HG02623 (cell line): Measurements from ENCODE around the gene EIF2S1.
"Not testable (repeated sequence)": the region's sequence is repeated elsewhere in the genome, so short reads cannot be mapped to it uniquely, and the experiment has no call there.

ENCODE experiments used
- ATAC-seq: cut with Tn5 transposase; IDR thresholded peaks from one replicate; pipeline ENCODE4 v1.9.1; 2021; ENCODE audit warnings: moderate library complexity; ENCODE audit not compliant: unreplicated experiment

Gene EIF2S1

DNA sequence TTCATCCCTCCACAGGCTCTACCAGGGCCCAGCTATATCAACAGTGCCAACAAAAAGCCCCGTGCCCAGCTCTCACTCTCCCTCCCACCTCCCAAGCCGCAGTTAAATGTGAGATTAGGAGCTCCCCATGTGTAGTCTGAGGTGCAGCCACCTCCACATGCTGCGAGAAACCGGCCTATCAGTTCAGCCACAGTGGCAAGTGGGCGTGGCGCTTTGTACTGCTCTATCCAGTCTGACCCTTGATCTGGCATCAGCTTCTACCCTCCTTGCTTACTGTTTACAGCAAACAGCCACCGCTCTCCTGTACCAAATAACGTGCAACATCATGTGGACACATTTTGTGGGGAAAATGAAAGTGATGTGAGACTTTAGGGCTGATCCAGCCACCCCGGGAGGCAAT lies 50.2 kb downstream of the EIF2S1 start:
- ATAC-seq: no peak

DNA sequence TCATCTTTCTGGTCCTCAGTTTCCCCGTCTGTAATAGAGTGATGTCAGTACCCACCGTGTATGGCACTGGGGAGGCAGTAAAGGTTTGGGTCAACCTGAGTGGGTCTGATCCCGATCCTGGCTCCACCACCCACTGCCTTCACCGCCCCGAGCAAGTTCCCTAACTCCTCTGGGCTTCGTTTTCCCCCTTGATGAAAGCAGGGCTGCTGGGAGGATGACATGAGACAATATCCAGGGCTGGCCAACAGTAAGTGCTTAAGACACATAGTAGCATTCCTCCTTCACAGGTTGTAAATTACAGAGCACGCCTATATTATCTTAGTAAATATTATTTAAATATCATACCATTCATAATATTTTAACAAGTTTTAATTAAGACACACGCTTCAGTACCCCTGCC lies 51.2 kb downstream of the EIF2S1 start:
- ATAC-seq: no peak

DNA sequence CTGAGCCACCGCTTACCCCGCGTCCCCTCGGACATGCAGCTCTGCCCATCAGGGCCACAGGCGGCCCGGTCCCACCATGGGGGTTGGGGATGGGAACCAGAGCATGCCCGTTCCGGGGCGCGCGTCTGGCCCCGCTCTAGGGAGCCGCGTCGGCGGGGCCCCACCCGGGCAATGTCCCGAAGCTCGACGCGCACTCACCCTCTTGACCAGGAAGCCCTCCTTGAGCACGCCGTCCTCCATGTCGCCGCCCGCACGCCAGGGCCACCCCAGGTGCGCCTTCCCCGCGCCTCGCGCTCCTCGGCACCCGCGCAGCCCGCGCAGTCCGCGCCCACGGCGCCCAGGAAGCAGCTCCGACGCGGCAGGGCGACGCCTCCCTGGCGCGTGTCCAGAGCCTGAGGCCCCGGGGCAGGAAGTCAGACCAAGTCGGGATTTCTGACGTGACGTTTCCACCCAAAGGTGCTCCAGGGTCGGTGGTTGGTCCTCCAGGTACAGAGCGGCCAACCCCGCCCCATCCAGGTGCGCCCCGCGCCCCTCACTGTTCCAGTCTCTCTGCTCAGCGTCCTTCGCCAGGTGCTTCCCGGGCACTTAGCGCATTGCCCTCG lies 51.8 kb downstream of the EIF2S1 start, which contains the start of gene PLEK2:
Gene PLEK2 (minus strand): TSS at position 346 of the 602 bp plus-strand sequence. CDS start 106 bp downstream, at position 240.
- no peak for ATAC-seq

DNA sequence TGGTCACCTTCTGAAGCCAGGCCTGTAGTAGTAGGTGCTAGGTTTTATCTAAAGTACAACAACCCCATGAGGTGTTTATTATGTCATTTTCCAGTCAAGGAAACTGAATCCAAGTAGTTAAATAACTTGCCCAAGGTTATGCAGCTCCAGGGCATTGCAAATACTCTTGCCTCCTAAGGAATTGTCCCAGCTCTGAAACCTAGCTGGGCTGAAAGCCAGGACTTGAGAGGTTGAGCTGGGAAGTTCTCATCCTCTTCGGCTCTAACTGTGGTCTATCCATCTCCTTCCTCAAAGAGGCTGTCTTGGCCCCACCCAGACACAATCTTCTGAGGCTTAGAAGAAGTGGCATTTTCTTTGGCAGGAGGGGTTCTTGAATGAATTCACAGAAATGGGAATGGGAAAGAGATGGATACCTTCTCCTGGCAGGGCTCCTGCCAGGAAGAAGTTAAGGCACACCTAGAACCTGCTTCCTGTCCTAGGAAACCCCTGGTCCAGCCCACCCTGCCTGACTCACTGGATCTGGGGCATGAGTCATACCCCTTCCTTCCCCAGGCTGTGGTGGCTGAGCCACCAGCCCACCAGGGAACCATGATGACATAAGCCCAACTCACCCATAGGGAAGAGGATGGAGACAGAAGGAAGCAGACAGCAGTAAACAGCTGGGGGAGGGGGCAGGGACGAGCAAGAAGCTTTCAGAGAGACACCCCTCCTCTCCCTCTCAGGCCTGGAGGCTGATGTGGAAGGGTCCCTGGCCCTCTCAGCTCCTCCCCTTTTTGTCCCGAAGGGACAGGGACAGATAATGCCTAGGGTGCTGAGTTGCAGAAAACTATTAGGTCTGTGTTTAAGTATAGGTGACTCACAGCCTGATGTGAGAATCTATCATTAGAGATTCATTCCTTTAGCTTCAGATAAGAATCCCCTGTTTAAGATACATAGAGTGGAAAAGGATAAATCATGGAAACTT lies 54.0 kb downstream of the EIF2S1 start:
- no peak for ATAC-seq

DNA sequence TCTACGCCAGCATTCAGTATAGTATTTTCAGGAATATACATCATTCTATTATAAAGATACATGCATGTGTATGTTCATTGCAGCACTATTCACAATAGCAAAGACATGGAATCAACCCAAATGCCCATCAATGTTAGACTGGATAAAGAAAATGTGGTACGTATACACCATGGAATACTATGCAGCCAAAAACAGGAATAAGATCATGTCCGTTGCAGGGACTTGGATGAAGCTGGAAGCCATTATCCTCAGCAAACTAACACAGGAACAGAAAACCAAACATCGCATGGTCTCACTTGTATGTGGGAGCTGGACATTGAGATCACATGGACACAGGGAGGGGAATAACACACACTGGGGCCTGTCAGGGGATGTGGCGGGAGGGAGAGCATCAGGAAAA lies 55.5 kb downstream of the EIF2S1 start:
- not testable (repeated sequence) for ATAC-seq

DNA sequence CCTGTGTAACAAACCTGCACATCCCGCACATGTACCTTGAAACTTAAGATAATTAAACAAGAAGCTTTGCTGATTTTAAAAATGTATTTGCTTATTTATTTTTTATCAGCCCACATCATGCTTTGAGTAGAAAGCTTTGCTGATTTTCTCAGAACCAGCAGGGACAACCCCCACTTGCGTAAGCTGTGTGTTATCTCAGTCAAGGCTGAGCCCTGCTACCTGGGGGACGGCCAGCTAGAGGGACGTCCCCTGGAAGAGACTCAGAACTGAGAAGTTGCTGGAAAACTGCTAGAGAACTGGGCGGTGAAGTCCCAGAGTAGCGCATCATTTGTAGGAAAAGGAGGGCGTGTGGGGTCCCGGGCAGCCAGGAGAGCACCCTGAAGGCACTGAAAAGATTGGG lies 56.0 kb downstream of the EIF2S1 start:
- ATAC-seq: no peak

DNA sequence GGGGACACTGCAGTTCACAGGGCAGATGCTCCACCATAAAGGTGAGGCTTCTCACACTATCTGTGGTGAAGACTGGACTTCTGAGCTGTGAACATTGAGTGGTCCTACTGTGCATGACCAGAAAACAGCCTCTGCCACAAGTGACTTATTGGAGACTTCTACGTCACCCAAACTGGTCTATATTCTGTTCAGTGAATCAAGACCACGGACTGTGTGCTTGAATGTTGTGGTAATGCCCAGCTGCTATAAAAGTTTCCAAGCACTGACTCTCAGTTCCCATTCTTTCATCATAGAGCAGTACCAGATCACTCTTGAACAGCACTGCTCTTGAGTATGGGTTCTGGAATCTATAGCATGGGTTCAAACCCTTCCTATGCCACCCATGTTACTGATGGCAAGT lies 56.7 kb downstream of the EIF2S1 start:
- no peak for ATAC-seq

DNA sequence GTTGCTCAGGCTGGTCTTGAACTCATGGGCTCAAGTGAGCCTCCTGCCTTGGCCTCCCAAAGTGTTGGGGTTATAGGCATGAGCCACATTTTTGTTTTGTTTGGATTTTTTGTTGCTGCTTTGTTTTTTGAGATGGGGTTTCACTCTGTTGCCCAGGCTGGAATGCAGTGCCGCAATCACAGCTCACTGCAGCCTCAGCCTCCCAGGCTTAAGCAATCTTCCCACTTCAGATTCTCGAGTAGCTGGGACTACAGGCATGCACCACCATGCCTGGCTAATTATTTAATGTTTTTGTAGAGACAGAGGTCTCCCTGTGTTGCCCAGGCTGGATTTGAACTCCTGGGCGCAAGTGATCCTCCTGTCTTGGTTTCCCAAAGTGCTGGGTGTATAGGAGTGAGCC lies 57.5 kb downstream of the EIF2S1 start:
- ATAC-seq: no peak

DNA sequence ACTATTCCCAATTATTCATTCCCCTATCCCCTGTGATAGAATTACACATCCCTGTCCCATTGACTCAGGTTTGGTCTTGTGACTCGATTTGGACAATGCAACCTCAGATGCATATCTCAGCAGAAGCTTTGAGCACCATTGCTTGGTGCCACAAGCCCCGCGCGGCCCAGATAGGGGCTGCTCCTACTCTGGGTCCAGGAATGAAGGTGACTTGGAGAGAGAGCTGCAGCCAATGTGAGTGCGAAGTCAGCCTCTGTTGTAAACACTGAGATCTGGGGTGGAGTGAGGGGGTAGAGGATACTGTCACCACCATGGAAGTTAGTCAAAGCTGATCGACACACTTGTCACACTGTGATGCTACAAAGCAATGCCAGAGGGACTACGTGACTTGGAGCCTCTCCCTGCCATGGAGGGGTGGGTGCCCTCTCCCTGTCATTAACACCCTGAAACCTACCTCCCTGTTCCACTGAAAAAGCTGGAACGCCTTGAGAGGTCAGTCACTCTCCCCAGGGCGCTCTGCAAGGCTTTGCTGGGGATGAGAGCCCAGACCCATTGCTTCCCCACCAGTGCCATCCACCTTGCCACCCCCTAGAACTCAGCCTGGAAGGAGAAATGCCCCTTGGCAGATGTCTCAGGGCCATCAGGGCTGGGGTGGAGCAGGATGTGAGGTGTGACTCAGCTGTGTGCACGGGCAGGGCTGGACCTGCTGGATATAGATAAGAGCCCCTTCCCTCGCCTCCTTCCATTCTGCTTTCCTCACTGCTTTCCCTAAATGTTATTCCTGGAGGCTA lies 58.5 kb downstream of the EIF2S1 start:
- no peak for ATAC-seq

DNA sequence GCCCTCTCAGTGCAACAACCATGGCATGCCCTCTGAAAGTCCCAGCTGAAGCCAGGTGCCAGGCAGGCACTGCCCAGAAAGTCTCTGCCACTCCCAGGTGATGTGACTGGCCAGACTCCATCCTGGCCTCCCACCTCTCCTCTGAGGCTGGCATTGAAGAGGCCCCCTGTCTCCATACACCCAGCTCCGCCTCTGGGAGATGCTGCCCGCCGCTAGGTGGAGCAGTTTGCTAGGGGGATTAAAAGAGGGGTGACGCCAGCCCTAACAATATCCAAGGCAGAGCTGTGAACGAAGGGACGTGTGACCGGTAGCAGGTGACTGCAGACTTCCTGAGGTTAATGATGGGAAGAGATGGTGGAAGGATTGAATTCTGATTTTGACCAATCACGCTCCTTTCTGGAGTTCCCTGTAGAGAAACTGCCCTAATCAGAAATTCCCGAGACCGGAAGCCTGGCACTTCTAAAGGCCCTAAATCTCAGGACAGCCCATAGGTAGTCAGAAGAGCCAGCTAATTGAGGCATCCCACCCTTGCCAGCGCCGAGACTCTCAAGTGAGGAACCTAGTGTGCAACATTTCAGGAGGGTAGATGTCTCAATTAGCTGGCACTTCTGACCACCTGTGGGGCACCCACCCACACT lies 60.1 kb downstream of the EIF2S1 start:
- no peak for ATAC-seq

DNA sequence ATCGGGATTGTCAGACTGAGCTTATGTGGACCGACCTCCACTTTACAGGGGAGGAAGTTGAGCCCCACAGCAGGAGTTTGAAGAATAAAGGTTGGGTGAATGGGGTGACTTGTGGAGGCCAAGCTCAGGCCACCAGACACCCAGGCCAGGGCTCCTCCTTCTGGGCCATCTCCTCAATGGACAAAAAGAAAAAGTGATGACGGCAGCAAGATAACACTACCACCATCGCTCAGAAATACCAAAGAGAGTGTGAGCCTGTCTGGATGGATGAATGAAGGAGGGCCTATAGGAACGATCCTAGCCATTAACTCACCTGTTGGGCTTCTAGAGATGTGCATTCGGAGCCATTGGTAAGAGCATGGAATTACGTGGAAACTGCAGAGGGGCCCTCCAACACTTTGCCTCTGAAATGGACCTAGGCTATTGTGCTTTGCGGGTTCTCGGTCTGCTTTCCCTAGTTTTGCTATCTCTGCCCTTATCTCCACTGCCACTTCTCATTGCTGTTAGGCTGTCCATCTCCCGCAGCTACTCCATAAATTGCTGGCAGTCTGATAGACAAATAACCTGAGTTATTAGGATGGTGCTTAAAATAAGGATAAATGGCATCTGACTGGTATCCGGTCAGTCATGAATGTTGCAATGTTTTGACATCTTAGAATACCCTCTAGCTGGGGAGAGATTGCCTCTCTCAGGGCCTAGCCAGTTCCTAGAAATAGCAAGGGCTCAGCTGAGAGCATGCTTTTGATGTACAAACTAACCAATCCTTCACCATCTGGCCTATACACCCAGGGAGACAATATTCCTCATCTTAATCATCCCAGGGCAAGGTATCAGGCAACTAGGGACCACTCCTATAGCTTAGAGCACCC lies 61.5 kb downstream of the EIF2S1 start:
- no peak for ATAC-seq

DNA sequence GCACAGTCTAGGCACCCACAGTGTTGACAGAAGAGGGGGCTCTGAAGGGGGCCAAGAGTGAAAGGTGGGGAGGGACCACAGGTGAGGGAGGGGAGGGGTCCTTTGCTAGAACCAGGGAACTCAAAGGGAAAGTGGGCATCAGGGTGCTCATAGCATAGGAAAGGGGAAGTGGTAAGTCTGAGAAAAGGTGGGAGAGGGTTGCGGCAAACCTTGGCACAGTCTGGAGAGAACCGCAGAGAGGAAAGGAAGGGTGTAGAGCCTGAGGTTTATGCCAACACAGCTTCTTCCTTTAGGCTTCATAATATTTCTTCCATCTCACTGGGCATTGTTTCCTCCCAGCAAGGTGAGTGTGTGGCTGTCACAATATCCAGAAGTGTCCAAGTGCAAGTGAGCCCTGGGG lies 63.3 kb downstream of the EIF2S1 start:
- no peak for ATAC-seq

DNA sequence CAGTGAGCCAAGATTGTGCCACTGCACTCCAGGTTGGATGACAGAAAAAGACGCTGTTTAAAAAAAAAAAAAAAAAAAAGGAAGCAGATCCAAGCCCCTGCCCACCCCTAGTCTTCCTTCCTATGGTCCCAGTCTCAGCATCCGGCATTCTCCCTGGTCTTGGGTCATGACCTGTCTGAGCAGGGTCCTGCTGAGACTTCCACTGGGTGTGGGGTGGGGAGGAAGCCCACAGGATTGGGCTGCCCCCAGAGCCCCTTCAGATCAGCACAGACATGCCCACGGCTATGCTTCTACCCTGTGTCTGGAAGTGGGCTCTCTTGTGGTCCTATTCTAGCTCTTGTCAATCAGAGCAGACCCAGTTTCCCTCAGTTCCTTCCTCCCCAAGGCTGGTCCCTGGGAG lies 64.4 kb downstream of the EIF2S1 start:
- no peak for ATAC-seq

DNA sequence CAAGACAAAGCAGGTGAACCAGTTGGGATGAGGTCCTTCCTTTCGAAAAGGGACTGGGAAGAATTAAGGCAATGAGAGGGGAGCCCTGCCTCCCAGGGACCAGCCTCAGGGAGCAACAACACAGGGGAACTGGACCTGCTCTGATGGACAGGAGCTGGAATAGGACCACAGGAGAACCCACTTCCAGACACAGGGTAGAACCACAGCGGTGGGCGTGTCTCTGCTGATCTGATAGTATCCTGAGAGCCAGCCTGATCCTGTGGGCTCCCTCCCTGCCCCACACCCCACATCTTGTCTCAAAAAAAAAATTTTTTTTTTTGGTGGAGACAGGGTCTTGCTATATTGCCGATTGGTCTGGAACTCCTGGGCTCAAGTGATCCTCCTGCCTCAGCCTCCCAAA lies 65.5 kb downstream of the EIF2S1 start:
- ATAC-seq: no peak

DNA sequence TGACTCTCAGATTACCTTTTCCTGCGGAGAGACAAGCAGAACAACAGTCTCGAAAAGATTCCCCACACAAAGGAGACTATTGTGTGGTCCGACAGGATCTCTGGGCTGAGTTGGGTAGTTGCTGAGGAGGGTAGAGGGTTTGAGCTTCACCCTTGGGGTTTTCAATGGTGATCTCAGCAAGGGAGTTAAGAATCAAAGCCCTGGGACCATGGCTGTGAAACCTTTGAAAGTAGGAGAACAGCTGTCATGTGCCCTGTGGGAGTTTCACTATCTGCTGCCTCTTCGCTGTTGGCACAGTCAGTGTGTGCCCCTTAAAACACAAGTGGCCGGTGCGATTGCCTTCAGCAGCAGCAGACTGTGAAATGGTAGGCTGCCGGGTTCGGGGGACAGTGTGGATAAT lies 66.0 kb downstream of the EIF2S1 start:
- ATAC-seq: no peak

DNA sequence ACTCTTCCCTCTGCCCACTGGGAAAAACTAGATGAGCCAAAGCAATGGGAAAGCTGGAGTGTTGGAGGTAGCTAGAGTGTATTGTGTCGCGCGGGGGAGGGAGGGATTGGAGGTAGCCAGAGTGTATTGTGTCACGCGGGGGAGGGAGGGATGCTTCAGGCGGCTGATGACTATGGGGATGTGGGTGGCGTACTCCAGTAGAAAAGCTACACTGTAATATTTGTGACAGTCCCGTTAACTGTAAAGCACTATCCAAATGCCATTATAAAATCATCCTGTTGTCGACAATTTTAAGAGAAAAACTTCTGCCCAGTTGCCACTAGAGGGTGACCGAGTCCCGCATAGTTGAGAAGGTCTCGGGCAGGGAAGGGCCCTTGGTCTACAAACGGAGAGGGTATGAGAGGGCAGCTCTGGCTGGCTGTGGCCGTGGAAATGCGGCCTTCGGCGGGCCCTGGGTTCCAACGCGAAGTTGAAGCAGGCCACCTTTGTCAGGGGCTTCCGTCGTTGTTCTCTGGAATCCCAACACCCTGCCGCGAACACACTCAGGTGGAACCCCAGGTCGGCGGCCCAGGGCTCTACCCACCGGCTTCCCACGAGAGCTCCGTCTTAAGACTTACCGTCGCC lies 67.0 kb downstream of the EIF2S1 start:
- no peak for ATAC-seq

DNA sequence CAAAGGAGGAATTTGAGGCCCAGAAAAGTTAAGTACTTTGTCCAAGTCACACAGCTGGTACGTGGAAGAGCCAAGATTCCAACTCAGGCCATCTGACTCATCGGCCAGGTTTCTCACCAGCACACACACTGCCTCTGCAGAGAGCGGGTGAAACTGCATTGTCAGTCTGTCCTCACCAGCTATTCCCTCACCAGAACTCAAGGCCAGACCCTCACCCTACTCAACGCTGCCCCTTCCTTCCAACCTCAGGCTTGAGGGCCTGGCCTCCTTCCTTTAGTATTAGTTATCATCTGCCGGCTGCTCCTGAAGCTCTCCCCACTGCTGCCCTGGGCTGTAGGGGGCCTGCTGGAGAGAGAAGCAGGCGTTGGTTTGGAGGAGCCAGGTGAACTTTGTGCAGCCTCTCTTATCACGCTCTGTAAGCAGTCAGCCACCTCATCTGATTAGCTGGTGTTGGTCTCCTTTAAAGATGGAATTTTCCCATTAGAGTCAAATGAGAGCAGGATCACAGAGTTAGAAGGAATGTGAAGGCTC lies 68.4 kb downstream of the EIF2S1 start:
- no peak for ATAC-seq

DNA sequence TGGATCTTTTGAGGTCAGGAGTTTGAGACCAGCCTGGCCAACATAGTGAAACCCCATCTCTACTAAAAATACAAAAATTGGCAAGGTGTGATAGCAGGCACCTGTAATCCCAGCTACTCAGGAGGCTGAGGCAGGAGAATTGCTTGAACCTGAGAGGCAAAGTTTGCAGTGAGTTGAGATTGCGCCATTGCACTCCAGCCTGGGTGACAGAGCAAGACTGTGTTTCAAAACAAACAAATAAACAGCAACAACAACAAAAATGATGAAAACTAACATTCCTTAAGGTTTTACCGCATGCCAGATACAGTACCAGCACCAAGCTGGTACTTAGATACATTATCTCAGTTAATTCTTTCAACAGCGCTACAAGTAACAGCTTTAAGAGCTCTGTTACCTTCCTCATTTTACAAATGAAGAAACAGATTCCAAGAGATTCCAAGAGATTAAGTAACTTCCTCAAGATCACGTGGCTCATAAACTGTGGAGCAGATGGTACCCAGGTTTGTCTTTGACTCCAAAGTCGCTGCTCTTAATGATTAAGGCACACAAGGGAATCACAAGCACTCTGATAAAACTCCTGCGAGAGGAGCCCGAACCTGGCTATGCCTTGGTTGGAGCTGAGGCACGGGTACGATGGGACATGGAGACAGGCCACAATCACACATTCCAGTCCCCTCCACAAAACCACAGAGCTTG lies 69.5 kb downstream of the EIF2S1 start:
- no peak for ATAC-seq

DNA sequence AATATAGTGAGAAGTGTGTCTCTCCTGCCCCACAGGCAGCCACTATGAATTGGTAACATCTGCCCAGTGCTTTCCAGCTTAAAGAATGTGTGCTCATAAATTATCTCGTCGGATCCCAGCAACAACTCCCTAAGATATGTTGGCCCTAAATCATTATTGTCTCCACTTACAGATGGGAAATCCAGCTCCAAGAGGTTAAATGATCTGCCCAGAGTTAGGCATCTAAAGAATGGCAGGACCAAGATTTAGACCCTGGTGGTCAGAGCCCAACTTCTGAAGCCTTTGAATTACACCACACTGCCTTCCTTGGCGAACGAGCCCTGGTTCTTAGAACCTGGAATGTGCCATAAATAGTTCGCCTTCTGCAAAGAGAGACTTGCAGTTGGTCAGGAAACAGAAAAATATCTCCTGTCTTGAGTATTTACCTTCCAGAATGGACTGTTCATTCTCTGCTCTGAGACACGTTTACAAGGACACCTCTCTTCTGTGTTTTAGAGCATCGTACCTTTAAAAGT lies 72.0 kb downstream of the EIF2S1 start:
- ATAC-seq: no peak
